Measurements from ENCODE around the gene KDM6A. TPM values are rescaled to one million over a fixed set of nuclear protein-coding genes. Genes with fewer than 3 reads are reported as not detected.
"Not testable (repeated sequence)": the region's sequence is repeated elsewhere in the genome, so short reads cannot be mapped to it uniquely, and the experiment has no call there.

KDM6A gene
- total RNA-seq, 4 donors from 2014 or later, result 35.0 to 69.5 (median 48.1) TPM

GRCh38 chrX:44908827-44909226 lies 35.8 kb downstream of the KDM6A start:
- Histone ChIP-seq H3K27me3 (no peaks in the 10 kb centered on the region), H3K9me3 (no peaks in the 10 kb centered on the region), H3K36me3 (no peaks in the 10 kb centered on the region), H3K4me1 (peaks cover 28 to 29% of the 10 kb centered on the region in 2 donors), H3K4me3 (replicated peaks in 1 of 3) (no peak overlapping the region), H3K27ac (no peak overlapping the region)
- 84 to 90% methylated on average over 3 of the region's 3 CpGs for WGBS, 2 donors
- TF ChIP-seq, protein P1, sequence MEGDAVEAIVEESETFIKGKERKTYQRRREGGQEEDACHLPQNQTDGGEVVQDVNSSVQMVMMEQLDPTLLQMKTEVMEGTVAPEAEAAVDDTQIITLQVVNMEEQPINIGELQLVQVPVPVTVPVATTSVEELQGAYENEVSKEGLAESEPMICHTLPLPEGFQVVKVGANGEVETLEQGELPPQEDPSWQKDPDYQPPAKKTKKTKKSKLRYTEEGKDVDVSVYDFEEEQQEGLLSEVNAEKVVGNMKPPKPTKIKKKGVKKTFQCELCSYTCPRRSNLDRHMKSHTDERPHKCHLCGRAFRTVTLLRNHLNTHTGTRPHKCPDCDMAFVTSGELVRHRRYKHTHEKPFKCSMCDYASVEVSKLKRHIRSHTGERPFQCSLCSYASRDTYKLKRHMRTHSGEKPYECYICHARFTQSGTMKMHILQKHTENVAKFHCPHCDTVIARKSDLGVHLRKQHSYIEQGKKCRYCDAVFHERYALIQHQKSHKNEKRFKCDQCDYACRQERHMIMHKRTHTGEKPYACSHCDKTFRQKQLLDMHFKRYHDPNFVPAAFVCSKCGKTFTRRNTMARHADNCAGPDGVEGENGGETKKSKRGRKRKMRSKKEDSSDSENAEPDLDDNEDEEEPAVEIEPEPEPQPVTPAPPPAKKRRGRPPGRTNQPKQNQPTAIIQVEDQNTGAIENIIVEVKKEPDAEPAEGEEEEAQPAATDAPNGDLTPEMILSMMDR (IDR thresholded peaks at IDR 0.05), result no peak
- TF ChIP-seq POLR2A (IDR thresholded peaks at IDR 0.05), result no peak
- no peak for DNase-seq
- intact Hi-C loops (cut with DNase I), result no loop called here

- H3K9me3 ChIP-seq; DNase-seq; H3K4me3 ChIP-seq (replicated peaks in 1 of 3); intact Hi-C loops (cut with DNase I); H3K36me3 ChIP-seq; H3K27me3 ChIP-seq; H3K27ac ChIP-seq: not testable (repeated sequence)
- 73 to 78% methylated on average over 4 of the region's 4 CpGs for WGBS, 2 donors
- peaks cover 25 to 28% of the 10 kb centered on the region in 2 donors for H3K4me1 ChIP-seq
Observed at GRCh38 chrX:44910508-44910907, 37.5 kb downstream of the KDM6A start.

GRCh38 chrX:44911074-44911600 lies 38.1 kb downstream of the KDM6A start:
- 100% methylated on average over 1 of the region's 45 CpGs; no CpG with 5 or more reads in 1 of the 2 donors for WGBS, 2 donors
- H3K9me3 ChIP-seq; H3K27me3 ChIP-seq; H3K4me3 ChIP-seq (replicated peaks in 1 of 3); H3K27ac ChIP-seq; DNase-seq; intact Hi-C loops (cut with DNase I); H3K36me3 ChIP-seq: not testable (repeated sequence)
- peaks cover 19 to 22% of the 10 kb centered on the region in 2 donors for H3K4me1 ChIP-seq

DNA sequence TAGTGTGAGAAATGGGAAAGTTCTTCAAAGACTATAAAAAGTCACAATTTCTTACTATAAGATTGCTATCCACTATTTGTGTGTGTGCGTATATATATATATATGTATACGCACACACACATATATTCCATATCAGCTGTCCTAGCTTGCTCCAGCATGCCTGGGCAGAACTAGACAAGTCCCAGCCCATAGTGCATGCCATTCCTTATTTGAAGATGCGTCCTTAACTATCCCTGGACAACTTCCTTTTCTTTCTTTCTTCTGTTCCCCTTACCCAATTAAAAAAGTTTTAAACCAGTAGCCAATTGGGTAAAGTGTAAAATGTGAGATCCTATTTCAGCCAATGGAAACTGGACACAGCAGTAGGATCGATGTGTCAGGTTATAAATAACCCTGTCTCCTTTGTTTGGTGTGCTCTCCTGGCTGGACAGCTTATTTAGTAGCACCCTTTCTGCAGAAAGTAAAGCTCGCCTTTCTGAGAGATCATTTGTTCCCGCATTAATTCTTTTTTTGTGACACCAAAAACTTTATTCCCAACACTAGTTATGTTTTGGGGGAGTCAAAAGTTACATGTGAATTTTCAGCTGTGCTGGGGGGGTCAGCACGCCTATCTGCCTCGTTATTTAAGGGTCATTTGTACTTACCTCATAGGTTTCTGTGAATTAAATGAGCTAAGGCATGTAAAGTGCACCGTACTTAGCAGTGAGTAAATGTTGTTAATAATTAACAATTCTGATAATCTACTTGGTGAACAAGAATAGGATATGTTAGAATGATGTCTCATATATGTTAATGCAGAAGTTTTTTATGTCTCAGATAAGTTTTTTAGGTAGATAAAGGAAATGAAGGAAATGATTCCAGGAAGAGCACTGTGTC lies 40.9 kb downstream of the KDM6A start:
- TF ChIP-seq, protein P1 (IDR thresholded peaks at IDR 0.05), result no peak
- no peak for TF ChIP-seq POLR2A (IDR thresholded peaks at IDR 0.05)

DNA sequence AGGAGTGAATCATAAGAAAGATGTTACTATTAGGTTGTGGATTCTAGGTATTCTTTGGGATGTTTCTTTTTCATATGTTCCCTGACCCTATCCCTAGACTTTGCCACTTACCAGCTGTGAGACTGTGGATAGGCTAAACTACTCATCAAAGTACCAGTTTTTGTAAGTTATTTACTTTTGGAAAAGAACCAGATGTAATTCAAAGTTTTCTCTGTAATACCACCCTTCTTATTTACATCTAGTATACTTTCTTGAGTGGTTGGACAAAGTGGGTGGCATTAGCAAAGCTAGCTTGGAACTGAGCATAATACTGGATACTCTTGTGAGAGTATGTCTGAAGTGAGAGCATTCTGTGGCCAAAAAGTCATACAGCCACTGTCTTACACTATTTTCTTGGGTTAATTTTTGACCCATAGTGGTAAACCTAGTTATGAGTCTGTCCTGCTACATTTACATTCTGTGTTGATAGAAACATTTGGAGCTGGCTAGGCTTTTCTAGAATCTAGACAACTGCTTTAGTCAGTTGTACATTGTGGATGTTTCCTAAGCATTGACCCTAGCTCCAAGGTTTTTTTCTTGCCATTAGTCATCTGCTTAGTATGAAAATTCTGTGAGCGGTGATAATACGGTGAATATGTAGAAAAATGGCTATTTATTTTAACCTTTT lies 41.7 kb downstream of the KDM6A start:
- Histone ChIP-seq H3K9me3 (no peaks in the 10 kb centered on the region), H3K4me1 (peaks cover 13 to 16% of the 10 kb centered on the region in 2 donors), H3K27ac (no peak overlapping the region), H3K27me3 (no peaks in the 10 kb centered on the region), H3K36me3 (no peaks in the 10 kb centered on the region), H3K4me3 (replicated peaks in 1 of 3) (no peak overlapping the region)
- intact Hi-C loops (cut with DNase I), result no loop called here
- DNase-seq, result no peak
- no peak for TF ChIP-seq POLR2A (IDR thresholded peaks at IDR 0.05)
- TF ChIP-seq, protein P1 (IDR thresholded peaks at IDR 0.05), result no peak
- 81 to 95% methylated on average over 2 of the region's 2 CpGs for WGBS, 2 donors

More for the DNA sequence above, 40.9 kb downstream of the KDM6A start:
- intact Hi-C loops (cut with DNase I), result no loop called here
- Histone ChIP-seq H3K9me3 (no peaks in the 10 kb centered on the region), H3K4me3 (replicated peaks in 1 of 3) (no peak overlapping the region), H3K27ac (no peak overlapping the region), H3K27me3 (no peaks in the 10 kb centered on the region), H3K36me3 (no peaks in the 10 kb centered on the region), H3K4me1 (peaks cover 13 to 16% of the 10 kb centered on the region in 2 donors)
- WGBS, 2 donors, result 92 to 95% methylated on average over 9 of the region's 9 CpGs
- no peak for DNase-seq

Measured in thyroid gland (tissue), 4 donors.